H9 (cell line): Measurements from ENCODE around the gene NECTIN4. TPM values are rescaled to one million over a fixed set of nuclear protein-coding genes. Genes with fewer than 3 reads are reported as not detected.
A peak's percentile ranks its signal among the peaks of the same experiment; 100 is the strongest.

Source experiments
- DNase-seq: peaks from one replicate; pipeline ENCODE4 v3.0.0-alpha.2; 2017
- H2AFZ ChIP-seq: one replicate; pipeline ENCODE4 v1.6.1; 2013; ENCODE audit warnings: mild to moderate bottlenecking, low read length, control low read depth, moderate library complexity
- H2AK5ac ChIP-seq: 2 replicates; pipeline ENCODE4 v1.6.1; 2013; ENCODE audit warnings: low read length, control low read depth, mixed read lengths; ENCODE audit not compliant: insufficient read length
- H2BK120ac ChIP-seq: one replicate; pipeline ENCODE4 v1.6.1; 2013; ENCODE audit warnings: low read depth, mild to moderate bottlenecking, low read length, control low read depth, inconsistent platforms; ENCODE audit not compliant: poor library complexity, severe bottlenecking
- H2BK12ac ChIP-seq: 2 replicates; pipeline ENCODE4 v1.6.1; 2013; ENCODE audit warnings: low read length, control low read depth, mixed read lengths, low read depth; ENCODE audit not compliant: insufficient read length
- H2BK15ac ChIP-seq: 2 replicates; pipeline ENCODE4 v1.6.1; 2013; ENCODE audit warnings: low read depth, low read length, control low read depth
- H2BK20ac ChIP-seq: one replicate; pipeline ENCODE4 v1.6.1; 2013; ENCODE audit warnings: low read depth, mild to moderate bottlenecking, low read length, control low read depth, inconsistent platforms; ENCODE audit not compliant: poor library complexity, severe bottlenecking
- H2BK5ac ChIP-seq: 2 replicates; pipeline ENCODE4 v1.6.1; 2013; ENCODE audit warnings: low read length, control low read depth, mixed read lengths; ENCODE audit not compliant: insufficient read length
- H3K14ac ChIP-seq: 2 replicates; pipeline ENCODE4 v1.6.1; 2013; ENCODE audit warnings: low read length, control low read depth; ENCODE audit not compliant: insufficient read depth
- H3K18ac ChIP-seq: 2 replicates; pipeline ENCODE4 v1.6.1; 2013; ENCODE audit warnings: low read depth, mild to moderate bottlenecking, mixed read lengths, low read length, control low read depth; ENCODE audit not compliant: insufficient read length
- H3K23ac ChIP-seq: 2 replicates; pipeline ENCODE4 v1.6.1; 2013; ENCODE audit warnings: low read length, control low read depth, mixed read lengths, low read depth; ENCODE audit not compliant: insufficient read length
- H3K23me2 ChIP-seq: 2 replicates; pipeline ENCODE4 v1.6.1; 2013; ENCODE audit warnings: low read depth, mild to moderate bottlenecking, mixed read lengths, low read length, control low read depth; ENCODE audit not compliant: insufficient read length, poor library complexity, severe bottlenecking
- H3K27ac ChIP-seq: 2 replicates; pipeline ENCODE4 v1.5.1; 2013; ENCODE audit warnings: low read length, control low read depth, mixed read lengths, low read depth; ENCODE audit not compliant: insufficient read length
- H3K27me3 ChIP-seq: 2 replicates; pipeline ENCODE4 v1.6.1; 2013; ENCODE audit warnings: low read length, control low read depth, inconsistent platforms; ENCODE audit not compliant: insufficient read depth
- H3K4ac ChIP-seq: 2 replicates; pipeline ENCODE4 v1.6.1; 2013; ENCODE audit warnings: low read depth, mild to moderate bottlenecking, control low read depth, inconsistent platforms, low read length, moderate library complexity
- H3K4me1 ChIP-seq: 2 replicates; pipeline ENCODE4 v1.6.1; 2013; ENCODE audit warnings: low read length, control low read depth, inconsistent platforms; ENCODE audit not compliant: insufficient read depth
- H3K4me2 ChIP-seq: 2 replicates; pipeline ENCODE4 v1.6.1; 2013; ENCODE audit warnings: low read length, control low read depth, mixed read lengths; ENCODE audit not compliant: insufficient read length, insufficient read depth
- H3K56ac ChIP-seq: 2 replicates; pipeline ENCODE4 v1.6.1; 2013; ENCODE audit warnings: low read depth, mild to moderate bottlenecking, mixed read lengths, low read length, control low read depth; ENCODE audit not compliant: insufficient read length
- H3K79me1 ChIP-seq: 2 replicates; pipeline ENCODE4 v1.6.1; 2013; ENCODE audit warnings: low read depth, mild to moderate bottlenecking, moderate library complexity, low read length, control low read depth, inconsistent platforms; ENCODE audit not compliant: insufficient read depth, poor library complexity, severe bottlenecking
- H3K79me2 ChIP-seq: 2 replicates; pipeline ENCODE4 v1.6.1; 2013; ENCODE audit warnings: low read length, control low read depth, inconsistent platforms; ENCODE audit not compliant: insufficient read depth
- H3K9ac ChIP-seq: 2 replicates; pipeline ENCODE4 v1.6.1; 2013; ENCODE audit warnings: low read length, control low read depth, mixed read lengths; ENCODE audit not compliant: insufficient read length; ENCODE audit errors: extremely low read depth
- H3K9me3 ChIP-seq: one replicate; pipeline ENCODE4 v1.6.1; 2013; ENCODE audit warnings: low read depth, low read length, inconsistent platforms; ENCODE audit not compliant: control insufficient read depth
- H3T11ph ChIP-seq: one replicate; pipeline ENCODE4 v1.6.1; 2013; ENCODE audit warnings: mild to moderate bottlenecking, low read length, control low read depth, inconsistent platforms
- H4K20me1 ChIP-seq: one replicate; pipeline ENCODE4 v1.6.1; 2013; ENCODE audit not compliant: control insufficient read depth, insufficient read length, insufficient read depth
- H4K5ac ChIP-seq: 2 replicates; pipeline ENCODE4 v1.6.1; 2013; ENCODE audit warnings: low read depth, mild to moderate bottlenecking, mixed read lengths, low read length, control low read depth; ENCODE audit not compliant: insufficient read length
- H4K8ac ChIP-seq: replicated peaks from 2 replicates; pipeline ENCODE4 v1.6.1; 2013; ENCODE audit warnings: low read length, control low read depth, mixed read lengths, low read depth; ENCODE audit not compliant: insufficient read length
- H4K91ac ChIP-seq: 2 replicates; pipeline ENCODE4 v1.6.1; 2013; ENCODE audit warnings: low read depth, mild to moderate bottlenecking, moderate library complexity, mixed read lengths, low read length, control low read depth; ENCODE audit not compliant: insufficient read length
- H3K27ac Mint-ChIP-seq, 3 experiments: 2 replicates in 2 of 3; 3 replicates in 1 of 3; pipeline ENCODE4 v1.8.0; 2020 to 2021; ENCODE audit warnings: mixed read lengths in 3 of 3, mild to moderate bottlenecking in 1 of 3, moderate library complexity in 1 of 3
- H3K27me3 Mint-ChIP-seq: 2 replicates; pipeline ENCODE4 v1.8.0; 2021; ENCODE audit warnings: low read depth, mild to moderate bottlenecking, moderate library complexity, mixed read lengths
- H3K36me3 Mint-ChIP-seq, 3 experiments: 2 replicates in 2 of 3; 3 replicates in 1 of 3; pipeline ENCODE4 v1.8.0; 2020 to 2021; ENCODE audit warnings: low read depth in 3 of 3, mixed read lengths in 3 of 3; ENCODE audit not compliant: insufficient read depth in 1 of 3
- H3K4me1 Mint-ChIP-seq, 2 experiments: 2 replicates each; pipeline ENCODE4 v1.8.0; 2020; ENCODE audit warnings: mixed read lengths in 2 of 2
- H3K4me3 Mint-ChIP-seq, 2 experiments: 2 replicates in 1 of 2; 3 replicates in 1 of 2; pipeline ENCODE4 v1.8.0; 2020 to 2021; ENCODE audit warnings: mild to moderate bottlenecking in 2 of 2, mixed read lengths in 2 of 2, moderate library complexity in 1 of 2
- H3K9me3 Mint-ChIP-seq, 2 experiments: 2 replicates in 1 of 2; 3 replicates in 1 of 2; pipeline ENCODE4 v1.8.0; 2020; ENCODE audit warnings: mild to moderate bottlenecking in 2 of 2, mixed read lengths in 2 of 2, moderate library complexity in 1 of 2
- total RNA-seq: library from RNA; stranded (reverse); gene quantifications from 2 replicates; pipeline ENCODE4 v1.2.1, GENCODE V29; 2021
- TF ChIP-seq, protein P1 (sequence below): fragments of 200-600 bp; sonication (generic); conservative IDR thresholded peaks from 3 replicates; pipeline ENCODE4 v1.8.0; 2021; ENCODE audit warnings: antibody characterized with exemption, mild to moderate bottlenecking

NECTIN4 gene
- total RNA-seq, 1 experiment from 2014 or later, result 0.33 TPM

DNA sequence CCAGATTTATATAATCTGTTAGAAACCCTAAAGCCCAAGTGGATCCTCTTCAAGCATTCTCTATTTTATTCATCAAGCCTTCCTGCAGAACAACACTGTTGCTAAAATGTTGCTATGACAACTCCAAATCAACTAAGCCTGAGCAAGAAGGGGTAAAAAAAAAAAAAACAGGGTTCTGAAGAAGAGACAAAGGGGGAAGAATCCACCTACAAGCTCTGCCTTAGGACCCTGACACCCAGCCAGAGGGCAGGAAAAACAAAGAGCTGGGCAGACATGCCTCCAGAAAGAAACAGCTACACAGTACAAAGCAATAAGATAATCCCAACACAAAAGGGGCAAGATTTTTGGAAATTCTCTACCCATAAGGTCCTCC lies 44.8 kb downstream of the NECTIN4 start:
- peaks cover 3% of the 10 kb centered on the region; the same call in 1 of the 2 replicates for H3K79me2 ChIP-seq
- H3K9ac ChIP-seq, result peak overlapping the region; percentile 52
- DNase-seq, result no peak
- Mint-ChIP-seq H3K27ac (peak overlapping the region in 1 of 3 experiments; percentile 86; a peak in 1 of 7 replicates), H3K27me3 (peaks cover 32% of the 10 kb centered on the region), H3K4me3 (peak overlapping the region; percentile 92 to 94), H3K36me3 (peaks cover 34 to 51% (median 45%) of the 10 kb centered on the region in 3 experiments), H3K9me3 (peaks cover 12% of the 10 kb centered on the region in 2 experiments), H3K4me1 (peaks cover 15 to 18% of the 10 kb centered on the region in 2 experiments)
- H2AFZ ChIP-seq, result no peak overlapping the region
- no peaks in the 10 kb centered on the region for H3K79me1 ChIP-seq
- no peak overlapping the region for H3K23ac ChIP-seq
- H2BK15ac ChIP-seq, result no peak overlapping the region
- no peak overlapping the region for H3T11ph ChIP-seq
- H3K23me2 ChIP-seq, result peaks cover 8% of the 10 kb centered on the region
- H3K56ac ChIP-seq, result no peak overlapping the region
- no peak overlapping the region for H4K5ac ChIP-seq
- no peaks in the 10 kb centered on the region; the same call in 1 of the 2 replicates for H3K27me3 ChIP-seq
- no peak overlapping the region for H2BK120ac ChIP-seq
- peaks cover 2% of the 10 kb centered on the region; the same call in 1 of the 2 replicates for H3K4me1 ChIP-seq
- no peaks in the 10 kb centered on the region for H3K9me3 ChIP-seq
- no peak overlapping the region for H3K4ac ChIP-seq
- no peak overlapping the region for H2BK12ac ChIP-seq
- TF ChIP-seq, protein P1, sequence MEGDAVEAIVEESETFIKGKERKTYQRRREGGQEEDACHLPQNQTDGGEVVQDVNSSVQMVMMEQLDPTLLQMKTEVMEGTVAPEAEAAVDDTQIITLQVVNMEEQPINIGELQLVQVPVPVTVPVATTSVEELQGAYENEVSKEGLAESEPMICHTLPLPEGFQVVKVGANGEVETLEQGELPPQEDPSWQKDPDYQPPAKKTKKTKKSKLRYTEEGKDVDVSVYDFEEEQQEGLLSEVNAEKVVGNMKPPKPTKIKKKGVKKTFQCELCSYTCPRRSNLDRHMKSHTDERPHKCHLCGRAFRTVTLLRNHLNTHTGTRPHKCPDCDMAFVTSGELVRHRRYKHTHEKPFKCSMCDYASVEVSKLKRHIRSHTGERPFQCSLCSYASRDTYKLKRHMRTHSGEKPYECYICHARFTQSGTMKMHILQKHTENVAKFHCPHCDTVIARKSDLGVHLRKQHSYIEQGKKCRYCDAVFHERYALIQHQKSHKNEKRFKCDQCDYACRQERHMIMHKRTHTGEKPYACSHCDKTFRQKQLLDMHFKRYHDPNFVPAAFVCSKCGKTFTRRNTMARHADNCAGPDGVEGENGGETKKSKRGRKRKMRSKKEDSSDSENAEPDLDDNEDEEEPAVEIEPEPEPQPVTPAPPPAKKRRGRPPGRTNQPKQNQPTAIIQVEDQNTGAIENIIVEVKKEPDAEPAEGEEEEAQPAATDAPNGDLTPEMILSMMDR, result no peak
- H4K8ac ChIP-seq, result no peak overlapping the region
- no peak overlapping the region for H3K27ac ChIP-seq
- H2AK5ac ChIP-seq, result no peak overlapping the region
- peak overlapping the region; percentile 64 for H3K4me2 ChIP-seq
- no peak overlapping the region for H3K14ac ChIP-seq
- no peak overlapping the region for H2BK20ac ChIP-seq
- no peak overlapping the region for H3K18ac ChIP-seq
- H4K20me1 ChIP-seq, result no peaks in the 10 kb centered on the region
- H2BK5ac ChIP-seq, result no peak overlapping the region
- H4K91ac ChIP-seq, result no peak overlapping the region
